ENCODE results near the gene PLB1.
A peak's percentile ranks its signal among the peaks of the same experiment; 100 is the strongest.
"Not testable (repeated sequence)": the region's sequence is repeated elsewhere in the genome, so short reads cannot be mapped to it uniquely, and the experiment has no call there.

Gene PLB1

GRCh38 chr2:28469947-28470535 is 25.8 kb upstream of the PLB1 start:
- DNase-seq = no peak

- DNase-seq = no peak
Observed at GRCh38 chr2:28470759-28471158, 25.1 kb upstream of the PLB1 start.

GRCh38 chr2:28471214-28471613 is 24.6 kb upstream of the PLB1 start:
- DNase-seq = no peak

GRCh38 chr2:28471701-28472236 is 24.1 kb upstream of the PLB1 start:
- DNase-seq = no peak

GRCh38 chr2:28472641-28473040 is 23.2 kb upstream of the PLB1 start:
- DNase-seq = not testable (repeated sequence)

- no peak for DNase-seq
Observed at GRCh38 chr2:28475088-28475595, 20.7 kb upstream of the PLB1 start.

GRCh38 chr2:28477087-28477486 is 18.8 kb upstream of the PLB1 start:
- no peak for DNase-seq

GRCh38 chr2:28477645-28478044 is 18.2 kb upstream of the PLB1 start:
- DNase-seq = no peak

GRCh38 chr2:28480403-28481049 is 15.3 kb upstream of the PLB1 start:
- no peak for DNase-seq

GRCh38 chr2:28481905-28482304 is 14.0 kb upstream of the PLB1 start:
- no peak for DNase-seq

GRCh38 chr2:28484835-28485234 is 11.0 kb upstream of the PLB1 start:
- DNase-seq = no peak

- DNase-seq = no peak
Observed at GRCh38 chr2:28486526-28486925, 9.3 kb upstream of the PLB1 start.

GRCh38 chr2:28487258-28487657 is 8.6 kb upstream of the PLB1 start:
- DNase-seq = no peak

GRCh38 chr2:28488083-28488830 is 7.6 kb upstream of the PLB1 start:
- DNase-seq = no peak

- peak; percentile 44 for DNase-seq
Observed at GRCh38 chr2:28488858-28489575, 6.8 kb upstream of the PLB1 start.

- DNase-seq = no peak
Observed at GRCh38 chr2:28490558-28490957, 5.3 kb upstream of the PLB1 start.

GRCh38 chr2:28492282-28492681 is 3.6 kb upstream of the PLB1 start:
- DNase-seq = no peak

- no peak for DNase-seq
Observed at GRCh38 chr2:28493636-28494035, 2.2 kb upstream of the PLB1 start.

GRCh38 chr2:28496781-28497180 is 921 bp downstream of the PLB1 start:
- DNase-seq = no peak

GRCh38 chr2:28497206-28497605 is 1.3 kb downstream of the PLB1 start:
- DNase-seq = no peak

- no peak for DNase-seq
Observed at GRCh38 chr2:28499282-28499681, 3.4 kb downstream of the PLB1 start.

GRCh38 chr2:28505361-28505760 is 9.5 kb downstream of the PLB1 start:
- DNase-seq = no peak

Data from NCI-H226 (cell line).